Measurements from ENCODE around the gene HGS. TPM values are rescaled to one million over a fixed set of nuclear protein-coding genes. Genes with fewer than 3 reads are reported as not detected.

Gene HGS
- total and polyA plus RNA-seq, 2 of the 13 experiments (the other 11 are each of a cell fraction or from before 2014, with no cell fraction given), result 73.3 to 78.1 TPM

DNA sequence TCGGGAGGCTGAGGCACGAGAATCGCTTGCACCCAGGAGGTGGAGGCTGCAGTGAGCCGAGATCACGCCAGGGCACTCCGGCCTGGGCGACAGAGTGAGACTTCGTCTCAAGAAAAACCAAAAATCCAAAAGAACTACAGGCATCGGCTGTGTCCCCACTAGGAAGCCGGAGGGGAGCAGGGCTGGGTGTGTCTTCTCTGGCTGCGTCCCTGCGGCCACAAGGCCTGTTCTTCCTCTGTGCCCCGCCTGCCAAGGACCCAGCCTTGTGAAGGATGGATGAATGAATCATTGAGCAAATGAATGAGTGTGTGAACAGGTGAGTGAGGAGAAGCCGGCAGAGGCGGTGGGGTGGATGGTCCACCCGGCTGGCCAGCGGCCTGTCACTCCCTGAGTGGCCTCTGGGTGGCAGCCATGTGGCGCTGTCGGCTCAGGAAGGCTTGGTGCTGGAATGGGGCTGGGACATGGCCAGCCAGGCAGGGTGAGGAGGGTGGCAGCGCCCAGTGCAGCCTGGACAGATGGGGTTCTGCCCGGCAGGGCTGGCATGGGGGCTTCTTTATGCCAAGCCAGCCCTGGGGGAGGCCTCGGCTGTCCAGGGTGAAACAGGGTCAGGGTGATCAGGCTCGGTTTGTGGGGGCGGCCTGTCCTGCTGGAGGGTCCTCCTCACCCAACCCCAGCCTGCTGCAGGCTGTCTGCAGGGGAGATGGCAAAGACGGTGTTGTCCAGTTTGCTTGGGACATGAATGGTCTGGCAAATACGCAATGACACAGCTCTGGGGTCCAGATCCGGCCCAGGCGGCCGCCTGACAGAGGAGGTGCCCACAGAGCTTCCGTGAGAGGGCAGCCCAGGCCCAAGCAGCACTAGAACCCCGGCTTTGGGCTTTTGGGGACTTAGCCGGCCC, 49.9 kb downstream of the HGS start (continued):
- TF ChIP-seq, protein P1, sequence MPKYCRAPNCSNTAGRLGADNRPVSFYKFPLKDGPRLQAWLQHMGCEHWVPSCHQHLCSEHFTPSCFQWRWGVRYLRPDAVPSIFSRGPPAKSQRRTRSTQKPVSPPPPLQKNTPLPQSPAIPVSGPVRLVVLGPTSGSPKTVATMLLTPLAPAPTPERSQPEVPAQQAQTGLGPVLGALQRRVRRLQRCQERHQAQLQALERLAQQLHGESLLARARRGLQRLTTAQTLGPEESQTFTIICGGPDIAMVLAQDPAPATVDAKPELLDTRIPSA (CRISPR knock-in tag; IDR thresholded peaks at IDR 0.05; ENCODE audit: borderline replicate concordance), result no peak
- TF ChIP-seq FLYWCH1 (CRISPR knock-in tag; IDR thresholded peaks at IDR 0.05), result no peak
- no peak for TF ChIP-seq ZNF670 (CRISPR knock-in tag; IDR thresholded peaks at IDR 0.05; ENCODE audit: borderline replicate concordance)
- no peak for TF ChIP-seq PHF21A (CRISPR knock-in tag; IDR thresholded peaks at IDR 0.05)
- TF ChIP-seq GATAD2A (CRISPR knock-in tag; IDR thresholded peaks at IDR 0.05), result peak; percentile 67
- no peak; the same call in 1 of the 2 replicates for TF ChIP-seq SMAD3 (CRISPR knock-in tag; IDR thresholded peaks at IDR 0.05)
- TF ChIP-seq, protein P2, sequence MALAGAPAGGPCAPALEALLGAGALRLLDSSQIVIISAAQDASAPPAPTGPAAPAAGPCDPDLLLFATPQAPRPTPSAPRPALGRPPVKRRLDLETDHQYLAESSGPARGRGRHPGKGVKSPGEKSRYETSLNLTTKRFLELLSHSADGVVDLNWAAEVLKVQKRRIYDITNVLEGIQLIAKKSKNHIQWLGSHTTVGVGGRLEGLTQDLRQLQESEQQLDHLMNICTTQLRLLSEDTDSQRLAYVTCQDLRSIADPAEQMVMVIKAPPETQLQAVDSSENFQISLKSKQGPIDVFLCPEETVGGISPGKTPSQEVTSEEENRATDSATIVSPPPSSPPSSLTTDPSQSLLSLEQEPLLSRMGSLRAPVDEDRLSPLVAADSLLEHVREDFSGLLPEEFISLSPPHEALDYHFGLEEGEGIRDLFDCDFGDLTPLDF (CRISPR knock-in tag; IDR thresholded peaks at IDR 0.05), result no peak
- TF ChIP-seq CAMTA2 (CRISPR knock-in tag; IDR thresholded peaks at IDR 0.05; ENCODE audit: borderline replicate concordance), result no peak
- TF ChIP-seq, protein P3, sequence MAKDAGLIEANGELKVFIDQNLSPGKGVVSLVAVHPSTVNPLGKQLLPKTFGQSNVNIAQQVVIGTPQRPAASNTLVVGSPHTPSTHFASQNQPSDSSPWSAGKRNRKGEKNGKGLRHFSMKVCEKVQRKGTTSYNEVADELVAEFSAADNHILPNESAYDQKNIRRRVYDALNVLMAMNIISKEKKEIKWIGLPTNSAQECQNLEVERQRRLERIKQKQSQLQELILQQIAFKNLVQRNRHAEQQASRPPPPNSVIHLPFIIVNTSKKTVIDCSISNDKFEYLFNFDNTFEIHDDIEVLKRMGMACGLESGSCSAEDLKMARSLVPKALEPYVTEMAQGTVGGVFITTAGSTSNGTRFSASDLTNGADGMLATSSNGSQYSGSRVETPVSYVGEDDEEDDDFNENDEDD (CRISPR knock-in tag; IDR thresholded peaks at IDR 0.05; ENCODE audit: borderline replicate concordance), result peak; percentile 42; the same call in 1 of the 2 replicates
- 0 out of 2 replicates have a peak, but pooled peaks have one; percentile 70 for TF ChIP-seq ARNT2 (CRISPR knock-in tag; IDR thresholded peaks at IDR 0.05; ENCODE audit: low read depth)
- no peak for TF ChIP-seq HIVEP1 (CRISPR knock-in tag; IDR thresholded peaks at IDR 0.05)
- TF ChIP-seq YY1 (IDR thresholded peaks at IDR 0.05; ENCODE audit: insufficient read depth, insufficient replicate concordance, low read depth, low read length), result peak; percentile 54
- TF ChIP-seq ZNF138 (CRISPR knock-in tag; IDR thresholded peaks at IDR 0.05; ENCODE audit: low read depth), result no peak; the same call in 1 of the 2 replicates
- no peak for TF ChIP-seq ZNF256 (CRISPR knock-in tag; conservative IDR thresholded peaks at IDR 0.05)
- TF ChIP-seq HNF4G (IDR thresholded peaks at IDR 0.05; ENCODE audit: borderline replicate concordance, low read depth, low read length), result no peak
- no peak for TF ChIP-seq HNF4G (CRISPR knock-in tag; IDR thresholded peaks at IDR 0.05; ENCODE audit: borderline replicate concordance, low read depth)
- TF ChIP-seq KAT7 (CRISPR knock-in tag; IDR thresholded peaks at IDR 0.05; ENCODE audit: borderline replicate concordance), result peak; percentile 51; the same call in 1 of the 2 replicates
- TF ChIP-seq, protein P4, sequence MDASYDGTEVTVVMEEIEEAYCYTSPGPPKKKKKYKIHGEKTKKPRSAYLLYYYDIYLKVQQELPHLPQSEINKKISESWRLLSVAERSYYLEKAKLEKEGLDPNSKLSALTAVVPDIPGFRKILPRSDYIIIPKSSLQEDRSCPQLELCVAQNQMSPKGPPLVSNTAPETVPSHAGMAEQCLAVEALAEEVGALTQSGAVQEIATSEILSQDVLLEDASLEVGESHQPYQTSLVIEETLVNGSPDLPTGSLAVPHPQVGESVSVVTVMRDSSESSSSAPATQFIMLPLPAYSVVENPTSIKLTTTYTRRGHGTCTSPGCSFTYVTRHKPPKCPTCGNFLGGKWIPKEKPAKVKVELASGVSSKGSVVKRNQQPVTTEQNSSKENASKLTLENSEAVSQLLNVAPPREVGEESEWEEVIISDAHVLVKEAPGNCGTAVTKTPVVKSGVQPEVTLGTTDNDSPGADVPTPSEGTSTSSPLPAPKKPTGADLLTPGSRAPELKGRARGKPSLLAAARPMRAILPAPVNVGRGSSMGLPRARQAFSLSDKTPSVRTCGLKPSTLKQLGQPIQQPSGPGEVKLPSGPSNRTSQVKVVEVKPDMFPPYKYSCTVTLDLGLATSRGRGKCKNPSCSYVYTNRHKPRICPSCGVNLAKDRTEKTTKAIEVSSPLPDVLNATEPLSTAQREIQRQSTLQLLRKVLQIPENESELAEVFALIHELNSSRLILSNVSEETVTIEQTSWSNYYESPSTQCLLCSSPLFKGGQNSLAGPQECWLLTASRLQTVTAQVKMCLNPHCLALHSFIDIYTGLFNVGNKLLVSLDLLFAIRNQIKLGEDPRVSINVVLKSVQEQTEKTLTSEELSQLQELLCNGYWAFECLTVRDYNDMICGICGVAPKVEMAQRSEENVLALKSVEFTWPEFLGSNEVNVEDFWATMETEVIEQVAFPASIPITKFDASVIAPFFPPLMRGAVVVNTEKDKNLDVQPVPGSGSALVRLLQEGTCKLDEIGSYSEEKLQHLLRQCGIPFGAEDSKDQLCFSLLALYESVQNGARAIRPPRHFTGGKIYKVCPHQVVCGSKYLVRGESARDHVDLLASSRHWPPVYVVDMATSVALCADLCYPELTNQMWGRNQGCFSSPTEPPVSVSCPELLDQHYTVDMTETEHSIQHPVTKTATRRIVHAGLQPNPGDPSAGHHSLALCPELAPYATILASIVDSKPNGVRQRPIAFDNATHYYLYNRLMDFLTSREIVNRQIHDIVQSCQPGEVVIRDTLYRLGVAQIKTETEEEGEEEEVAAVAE (CRISPR knock-in tag; IDR thresholded peaks at IDR 0.05; ENCODE audit: borderline replicate concordance), result 0 out of 2 replicates have a peak, but pooled peaks have one; percentile 24
- peak; percentile 66; the same call in 1 of the 2 replicates for TF ChIP-seq ZNF263 (CRISPR knock-in tag; IDR thresholded peaks at IDR 0.05)
- TF ChIP-seq ELF1 (CRISPR knock-in tag; IDR thresholded peaks at IDR 0.05), result peak; percentile 20; the same call in 1 of the 2 replicates
